DMS153 treated with DMSO at 0.1 percent for 48 hours (cell line): ENCODE data around the gene SLCO1A2.

ENCODE experiments used
- DNase-seq: peaks from one replicate; lab custom pipeline; 2025; ENCODE audit not compliant: unreplicated experiment; lab: John Stamatoyannopoulos, UW

Gene SLCO1A2

DNA sequence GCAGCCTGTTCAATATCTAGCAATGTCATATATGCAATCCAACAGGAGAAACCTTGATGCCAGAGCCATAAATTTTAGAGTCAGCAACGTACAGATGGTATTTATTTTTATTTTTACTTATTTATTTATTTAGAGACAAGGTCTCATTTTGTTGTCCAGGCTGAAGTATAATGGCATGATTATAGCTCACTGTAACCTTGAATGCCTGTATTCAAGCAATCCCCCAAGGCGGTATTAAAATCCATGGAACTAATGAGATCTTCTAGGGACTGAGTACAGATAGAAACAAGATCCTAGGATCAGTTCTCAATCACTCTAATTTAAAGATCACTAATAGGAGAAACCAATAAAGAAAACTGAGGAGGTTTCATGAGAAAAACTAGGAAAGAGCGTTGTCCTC, 114.5 kb downstream of the SLCO1A2 start:
- no peak for DNase-seq

DNA sequence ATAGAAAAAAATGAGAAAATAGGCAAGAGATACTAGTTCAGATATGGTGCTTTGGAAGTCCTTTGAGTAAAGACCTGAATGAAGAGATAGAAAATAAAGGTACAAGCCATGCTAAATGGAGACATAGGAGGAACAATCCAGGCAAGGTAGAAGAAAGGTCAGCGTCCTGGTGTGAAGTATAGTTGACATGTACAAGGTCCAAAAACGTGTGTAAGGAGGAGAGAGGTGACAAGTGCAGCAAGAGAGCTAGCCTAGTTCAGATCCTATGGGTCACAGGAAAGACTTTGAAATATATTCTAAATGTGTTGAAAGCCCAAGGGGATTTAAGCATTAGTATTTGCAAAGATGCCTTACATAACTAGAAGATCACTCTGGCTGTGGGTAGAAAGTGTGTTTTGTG, 115.5 kb downstream of the SLCO1A2 start:
- no peak for DNase-seq
